Keratinocyte (primary cell): ENCODE data around the gene HHIPL1.

Source experiments
- EZH2 ChIP-seq: IDR thresholded peaks from one replicate; pipeline ENCODE4 v1.6.1; 2012; ENCODE audit warnings: inconsistent platforms, mild to moderate bottlenecking, low read length, moderate library complexity
- TF ChIP-seq, protein P1 (sequence below), 3 experiments: IDR thresholded peaks in 1 of 3; conservative IDR thresholded peaks in 1 of 3; optimal IDR thresholded peaks in 1 of 3; 2 replicates in 2 of 3; 3 replicates in 1 of 3; pipeline versions ENCODE3 to v1.5.1; 2011; ENCODE audit warnings: low read length in 3 of 3, mild to moderate bottlenecking in 3 of 3, moderate library complexity in 2 of 3, control low read depth in 1 of 3, inconsistent platforms in 1 of 3; ENCODE audit not compliant: insufficient read depth in 2 of 3; ENCODE audit errors: extremely low read depth in 1 of 3

DNA sequence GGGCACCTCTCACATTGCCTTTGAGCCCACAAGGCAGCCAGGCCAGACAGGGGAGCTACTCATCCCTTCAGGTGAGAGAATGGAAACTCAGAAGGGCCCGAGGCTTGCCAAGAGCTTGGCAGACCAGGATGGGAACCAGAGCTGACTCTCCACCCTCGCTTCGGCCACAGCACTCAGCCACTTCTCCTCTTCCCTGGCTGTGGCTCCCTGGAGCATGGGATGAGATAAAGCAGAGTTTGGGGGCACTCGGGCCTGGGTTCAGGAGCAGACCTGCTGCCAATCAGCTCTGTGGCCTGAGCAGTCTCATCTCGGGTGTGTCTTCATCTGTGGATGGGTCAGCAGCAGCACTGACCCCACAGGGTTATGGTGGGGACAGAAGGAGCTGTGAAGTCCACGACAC, 20.9 kb upstream of the HHIPL1 start:
- TF ChIP-seq, protein P1, sequence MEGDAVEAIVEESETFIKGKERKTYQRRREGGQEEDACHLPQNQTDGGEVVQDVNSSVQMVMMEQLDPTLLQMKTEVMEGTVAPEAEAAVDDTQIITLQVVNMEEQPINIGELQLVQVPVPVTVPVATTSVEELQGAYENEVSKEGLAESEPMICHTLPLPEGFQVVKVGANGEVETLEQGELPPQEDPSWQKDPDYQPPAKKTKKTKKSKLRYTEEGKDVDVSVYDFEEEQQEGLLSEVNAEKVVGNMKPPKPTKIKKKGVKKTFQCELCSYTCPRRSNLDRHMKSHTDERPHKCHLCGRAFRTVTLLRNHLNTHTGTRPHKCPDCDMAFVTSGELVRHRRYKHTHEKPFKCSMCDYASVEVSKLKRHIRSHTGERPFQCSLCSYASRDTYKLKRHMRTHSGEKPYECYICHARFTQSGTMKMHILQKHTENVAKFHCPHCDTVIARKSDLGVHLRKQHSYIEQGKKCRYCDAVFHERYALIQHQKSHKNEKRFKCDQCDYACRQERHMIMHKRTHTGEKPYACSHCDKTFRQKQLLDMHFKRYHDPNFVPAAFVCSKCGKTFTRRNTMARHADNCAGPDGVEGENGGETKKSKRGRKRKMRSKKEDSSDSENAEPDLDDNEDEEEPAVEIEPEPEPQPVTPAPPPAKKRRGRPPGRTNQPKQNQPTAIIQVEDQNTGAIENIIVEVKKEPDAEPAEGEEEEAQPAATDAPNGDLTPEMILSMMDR (optimal IDR thresholded peaks at IDR 0.05 in 1 of 3, IDR thresholded peaks at IDR 0.05 in 1 of 3, conservative IDR thresholded peaks at IDR 0.05 in 1 of 3; ENCODE audit: extremely low read depth in 1 of 3, insufficient read depth in 2 of 3, low read length in 3 of 3): no peak
- no peak for TF ChIP-seq EZH2
